Heart left ventricle (tissue), 13 donors: ENCODE measurements around the gene BTBD2.

Experiments
- CTCF ChIP-seq, 12 donors: fragments of 200-600 bp; sonication (generic) in 4 of 12; IDR thresholded peaks; one replicate each; pipeline versions ENCODE4 v1.5.0 to v1.8.0; 2018 to 2022; ENCODE audit warnings: antibody characterized with exemption in 12 of 12, mild to moderate bottlenecking in 5 of 12
- POLR2A ChIP-seq, 2 donors: fragments of 450-650 bp; IDR thresholded peaks; one replicate each; pipeline ENCODE4 v1.6.1; 2017; ENCODE audit warnings: antibody characterized with exemption in 2 of 2, mild to moderate bottlenecking in 2 of 2, moderate library complexity in 2 of 2
- donor health status: ischemic (EF 13 %, LVEDD 7.1; RV severe dilation, severe dysfunction).
- donor health status: DM: no; HTN: yes; CAD: no.
- donor health status: DM: no; HTN: no; CAD: no.
- donor health status: ischemic (EF 25% LVEDD 6.9; RV normal size, moderate dysfunction).
- donor health status: ischemic (EF 25% LVEDD 5.7; RV mildly dilated, moderate dysfunction).
- donor health status: ischemic (EF 35%, LVEDD 5.7; RV mildly dilated, moderate dysfunction).
- donor health status: nonischemic (EF 11% LVEDD 7.7; RV severe dilation, severe dysfunction).
- donor health status: DM: yes; HTN: yes; CAD: no.
- donor health status: PGD.
- donor health status: ischemic (EF 29% LVEDD 5.4; RV normal size, mild dysfunction).
- donor health status: nonischemic (EF 23%, LVEDD 6.1; RV moderate dilation, normal function).

- TF ChIP-seq CTCF (IDR thresholded peaks at IDR 0.05) = no peak
- no peak for TF ChIP-seq POLR2A (IDR thresholded peaks at IDR 0.05)
Observed at GRCh38 chr19:2043251-2043641, 27.7 kb upstream of the BTBD2 start.
